Stimulated activated naive CD8-positive, alpha-beta T cell treated with anti-CD3 and anti-CD28 coated beads, Interleukin-15, amount 100 ng/mL, for 72 hours (primary cell): ENCODE measurements around the gene ARIH1.
"Not testable (repeated sequence)": the region's sequence is repeated elsewhere in the genome, so short reads cannot be mapped to it uniquely, and the experiment has no call there.

Experiments
- ATAC-seq: fragments of 150-1000 bp; cut with Tn5 transposase; 2 replicates; pipeline ENCODE4 v1.10.0; 2021; ENCODE audit warnings: mild to moderate bottlenecking, moderate library complexity
- DNase-seq, 2 donors: peaks; one replicate each; pipeline ENCODE4 v3.0.0; 2021 to 2022
- H3K27ac Mint-ChIP-seq, 2 donors: one replicate each; pipeline ENCODE4 v1.8.0; 2022; ENCODE audit warnings: mild to moderate bottlenecking in 2 of 2, mixed read lengths in 2 of 2, moderate library complexity in 2 of 2
- H3K27me3 Mint-ChIP-seq: one replicate; pipeline ENCODE4 v1.8.0; 2022; ENCODE audit warnings: mixed read lengths
- H3K4me1 Mint-ChIP-seq: one replicate; pipeline ENCODE4 v1.8.0; 2022; ENCODE audit warnings: mild to moderate bottlenecking, mixed read lengths
- H3K4me3 Mint-ChIP-seq, 2 donors: one replicate each; pipeline ENCODE4 v1.8.0; 2022; ENCODE audit warnings: mild to moderate bottlenecking in 2 of 2, mixed read lengths in 2 of 2, moderate library complexity in 1 of 2
- H3K9me3 Mint-ChIP-seq, 2 donors: one replicate each; pipeline ENCODE4 v1.8.0; 2022; ENCODE audit warnings: mixed read lengths in 2 of 2

ARIH1 gene

GRCh38 chr15:72636519-72637282 lies 162.6 kb downstream of the ARIH1 start:
- not testable (repeated sequence) for H3K27me3 Mint-ChIP-seq, H3K9me3 Mint-ChIP-seq, H3K4me1 Mint-ChIP-seq
- Mint-ChIP-seq H3K4me3 (peak overlapping the region; percentile 45 to 93), H3K27ac (peak overlapping the region in 1 of 2 donors; percentile 96)
- DNase-seq (peak; percentile 50 to 80), ATAC-seq (peak; percentile 79)

DNA sequence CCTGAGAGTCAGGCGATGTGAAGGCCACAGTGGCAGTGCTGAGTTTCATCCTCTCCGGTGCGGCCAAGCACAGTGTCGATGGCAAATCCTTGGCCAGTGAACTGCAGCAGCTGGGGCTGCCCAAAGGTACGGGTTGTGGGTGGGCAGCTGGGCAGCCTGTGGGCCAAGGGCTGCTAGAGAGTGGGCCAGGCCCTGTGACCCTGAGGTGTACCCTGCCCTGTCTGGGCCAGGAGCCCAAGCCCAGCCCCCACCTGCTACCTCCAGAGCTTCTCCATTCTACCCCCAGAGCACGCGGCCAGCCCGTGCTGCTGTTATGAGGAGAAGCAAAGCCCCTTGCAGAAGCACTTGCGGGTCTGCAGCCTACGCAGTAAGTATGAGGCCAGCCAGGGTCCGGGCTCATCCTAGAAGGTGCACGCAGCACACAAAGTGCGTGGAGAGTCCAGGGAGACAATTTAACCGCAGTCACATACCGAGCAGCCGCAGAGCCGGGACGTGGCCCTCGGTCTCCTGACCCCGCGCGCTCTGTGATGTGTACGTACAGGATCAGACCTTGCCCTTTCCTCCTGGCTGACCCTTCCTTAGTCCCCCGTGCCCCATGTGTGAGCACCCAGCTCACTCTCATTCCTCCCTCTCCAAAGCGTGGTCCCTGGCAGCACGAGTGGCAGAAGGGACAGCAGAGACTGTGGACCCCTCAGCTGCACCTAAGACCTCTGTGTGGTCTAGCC lies 165.8 kb downstream of the ARIH1 start:
- not testable (repeated sequence) for H3K4me3 Mint-ChIP-seq, H3K27me3 Mint-ChIP-seq, H3K9me3 Mint-ChIP-seq, ATAC-seq, H3K4me1 Mint-ChIP-seq, DNase-seq, H3K27ac Mint-ChIP-seq

DNA sequence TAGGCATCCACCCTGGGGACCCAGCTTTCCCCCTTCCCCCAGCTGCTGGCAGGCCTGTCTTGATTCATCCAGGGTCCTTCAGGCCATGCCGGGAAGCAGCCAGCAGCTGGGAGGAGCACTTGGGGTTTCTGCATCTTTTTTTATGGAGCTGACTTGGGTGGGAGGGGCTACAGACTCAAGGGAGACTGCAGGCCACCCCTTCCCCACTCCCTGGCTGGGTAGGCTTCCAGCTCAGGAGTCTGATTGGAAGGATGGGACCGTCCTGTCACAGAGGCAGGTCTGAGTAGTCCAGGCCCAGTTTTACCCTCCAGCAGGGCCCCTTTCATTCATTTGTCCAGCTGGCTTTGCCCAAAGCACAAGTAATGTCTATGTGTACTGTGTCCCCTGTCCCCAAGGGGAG lies 168.1 kb downstream of the ARIH1 start:
- H3K9me3 Mint-ChIP-seq, DNase-seq, ATAC-seq, H3K4me1 Mint-ChIP-seq, H3K4me3 Mint-ChIP-seq, H3K27me3 Mint-ChIP-seq, H3K27ac Mint-ChIP-seq: not testable (repeated sequence)

DNA sequence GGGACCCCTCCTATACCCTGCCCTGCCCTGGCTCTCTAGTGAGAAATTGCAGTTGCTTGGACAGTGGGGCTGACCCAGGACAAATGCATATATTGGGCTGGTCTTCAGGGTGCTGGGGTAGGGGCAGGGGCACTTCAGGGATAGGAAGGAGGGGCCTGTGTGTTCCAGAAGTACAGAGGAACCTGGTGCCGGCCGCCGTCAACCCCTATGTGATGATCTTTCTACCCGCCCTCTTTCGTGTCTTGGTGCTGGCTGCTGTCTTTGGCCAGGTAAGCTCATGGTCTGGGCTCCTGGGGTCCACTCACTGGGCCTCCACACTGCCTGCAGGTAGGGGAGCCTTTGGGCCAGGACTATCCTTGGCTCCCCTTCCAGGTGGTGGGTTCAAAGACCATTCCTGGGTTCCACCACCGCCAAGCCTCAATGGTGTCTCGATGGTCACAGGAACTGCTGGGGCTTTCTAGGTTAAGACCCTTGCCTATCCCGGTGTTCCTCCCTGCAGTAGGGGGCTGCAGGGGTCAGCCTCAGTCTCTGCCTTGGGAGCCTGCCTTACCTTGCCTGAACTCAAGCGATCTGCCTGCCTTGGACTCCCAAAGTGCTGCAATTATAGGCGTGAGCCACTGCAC lies 174.6 kb downstream of the ARIH1 start:
- not testable (repeated sequence) for ATAC-seq, H3K4me3 Mint-ChIP-seq, H3K4me1 Mint-ChIP-seq, H3K27me3 Mint-ChIP-seq, H3K9me3 Mint-ChIP-seq, DNase-seq
- peak overlapping the region in 1 of 2 donors; percentile 66 for H3K27ac Mint-ChIP-seq
